Mucosa of rectum (tissue), 2 donors: ENCODE data around the gene HIF3A.

Experiments
- H3K27ac ChIP-seq, 2 donors: one replicate each; pipeline ENCODE4 v1.7.0; 2013; ENCODE audit warnings: inconsistent platforms in 2 of 2, low read depth in 2 of 2, low read length in 2 of 2
- H3K27me3 ChIP-seq, 2 donors: one replicate each; pipeline ENCODE4 v1.7.0; 2013; ENCODE audit warnings: low read length in 2 of 2; ENCODE audit not compliant: control insufficient read depth in 2 of 2, insufficient read depth in 2 of 2
- H3K36me3 ChIP-seq, 2 donors: one replicate each; pipeline ENCODE4 v1.7.0; 2013; ENCODE audit warnings: low read length in 2 of 2; ENCODE audit not compliant: control insufficient read depth in 2 of 2, insufficient read depth in 2 of 2
- H3K4me1 ChIP-seq, 2 donors: one replicate each; pipeline ENCODE4 v1.7.0; 2013; ENCODE audit warnings: low read length in 2 of 2, mild to moderate bottlenecking in 1 of 2; ENCODE audit not compliant: control insufficient read depth in 2 of 2, insufficient read depth in 2 of 2
- H3K4me3 ChIP-seq, 2 donors: one replicate each; pipeline ENCODE4 v1.7.0; 2013; ENCODE audit warnings: low read length in 2 of 2
- H3K9ac ChIP-seq, 2 donors: one replicate each; pipeline ENCODE4 v1.7.0; 2013; ENCODE audit warnings: low read length in 2 of 2, low read depth in 1 of 2, mild to moderate bottlenecking in 1 of 2
- H3K9me3 ChIP-seq, 2 donors: one replicate each; pipeline ENCODE4 v1.7.0; 2013; ENCODE audit warnings: low read length in 2 of 2; ENCODE audit not compliant: control insufficient read depth in 2 of 2
- donor health status: healthy.
- donor health status: Normal muscosa, but diverticular disease.

Gene HIF3A

GRCh38 chr19:46388311-46389095, 91.7 kb downstream of the HIF3A start:
- Histone ChIP-seq H3K9ac (no peak overlapping the region), H3K4me1 (no peaks in the 10 kb centered on the region), H3K4me3 (no peak overlapping the region), H3K36me3 (peaks cover 66 to 70% of the 10 kb centered on the region in 2 donors), H3K27me3 (no peaks in the 10 kb centered on the region), H3K27ac (no peak overlapping the region), H3K9me3 (no peaks in the 10 kb centered on the region)

GRCh38 chr19:46390121-46390858, 93.4 kb downstream of the HIF3A start:
- H3K27ac ChIP-seq = no peak overlapping the region
- H3K4me3 ChIP-seq = no peak overlapping the region
- H3K9me3 ChIP-seq = no peaks in the 10 kb centered on the region
- H3K4me1 ChIP-seq = no peaks in the 10 kb centered on the region
- H3K36me3 ChIP-seq = peaks cover 49 to 54% of the 10 kb centered on the region in 2 donors
- no peaks in the 10 kb centered on the region for H3K27me3 ChIP-seq
- H3K9ac ChIP-seq = no peak overlapping the region

DNA sequence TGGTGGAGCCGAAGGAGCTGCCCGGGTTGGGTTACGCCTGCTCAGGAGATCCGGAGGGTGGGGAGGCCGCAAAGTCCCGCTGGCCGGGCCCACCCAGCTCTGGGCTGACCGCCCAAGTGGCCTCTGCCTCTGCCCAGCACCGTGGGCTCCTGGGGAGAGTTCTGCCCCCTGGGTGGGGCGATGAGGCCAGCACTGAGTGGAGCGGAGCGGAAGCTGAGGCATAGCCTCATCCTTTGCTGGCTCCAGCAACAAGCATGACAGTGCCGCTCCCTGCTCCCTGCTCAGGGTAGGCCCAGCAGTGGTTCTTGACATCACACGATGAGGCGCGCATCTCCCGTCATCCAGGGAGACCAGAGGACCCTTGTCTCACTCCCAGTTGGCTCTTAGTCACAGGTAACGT, 94.0 kb downstream of the HIF3A start:
- no peak overlapping the region for H3K4me3 ChIP-seq
- no peaks in the 10 kb centered on the region for H3K9me3 ChIP-seq
- H3K36me3 ChIP-seq = peaks cover 48 to 51% of the 10 kb centered on the region in 2 donors
- H3K9ac ChIP-seq = no peak overlapping the region
- H3K27ac ChIP-seq = no peak overlapping the region
- no peaks in the 10 kb centered on the region for H3K27me3 ChIP-seq
- no peaks in the 10 kb centered on the region for H3K4me1 ChIP-seq

DNA sequence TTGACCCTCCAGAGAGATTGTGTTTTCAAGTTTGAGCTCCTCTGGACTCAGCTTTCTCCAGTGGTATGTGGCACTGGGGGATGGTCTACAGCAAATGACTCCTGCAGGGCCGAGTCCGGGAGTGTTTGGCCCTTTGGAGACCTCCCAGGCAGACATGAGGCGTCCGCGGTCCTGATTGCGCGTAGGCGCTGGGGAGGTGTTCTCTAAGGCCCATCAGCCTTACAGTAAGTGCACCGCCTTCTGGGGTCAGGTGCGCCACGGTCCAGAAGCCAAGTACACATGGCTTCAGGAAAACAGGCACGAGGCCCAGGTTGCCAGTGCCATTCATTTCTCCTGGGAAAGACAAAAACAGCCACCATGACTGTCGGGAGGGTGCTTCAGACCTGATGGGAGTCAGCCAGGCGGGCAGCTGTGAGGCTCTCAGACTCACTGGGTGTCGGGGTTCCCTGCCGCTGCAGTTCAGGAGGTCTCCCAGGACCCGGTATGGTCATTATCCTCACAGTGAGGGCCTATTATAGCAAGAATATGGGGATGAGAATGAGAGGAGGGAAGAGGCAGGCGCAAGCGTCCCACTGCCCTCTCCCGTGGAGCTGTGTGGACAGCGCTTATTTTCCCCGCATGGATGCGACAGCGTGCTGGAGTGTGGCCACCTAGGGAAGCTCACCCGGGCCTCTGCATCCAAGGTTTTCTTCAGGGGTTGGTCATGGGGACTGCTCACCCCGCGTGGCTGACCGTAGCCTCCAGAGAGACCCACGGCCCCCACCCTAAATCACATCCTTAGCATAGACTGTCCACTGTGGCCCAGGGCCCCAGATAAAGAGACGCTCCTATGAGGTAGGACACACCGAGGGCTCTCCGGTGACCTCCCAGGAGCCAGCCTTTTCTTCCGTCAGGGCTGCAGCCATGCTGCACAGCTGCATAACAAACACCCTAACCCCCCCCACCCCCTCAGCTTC, 94.7 kb downstream of the HIF3A start:
- peaks cover 44 to 47% of the 10 kb centered on the region in 2 donors for H3K36me3 ChIP-seq
- H3K27ac ChIP-seq = no peak overlapping the region

GRCh38 chr19:46392252-46392801, 95.5 kb downstream of the HIF3A start:
- H3K9ac ChIP-seq = no peak overlapping the region
- H3K27ac ChIP-seq = no peak overlapping the region
- H3K36me3 ChIP-seq = peaks cover 39 to 40% of the 10 kb centered on the region in 2 donors

More for the DNA sequence above, 94.7 kb downstream of the HIF3A start:
- Histone ChIP-seq H3K27me3 (no peaks in the 10 kb centered on the region), H3K4me1 (no peaks in the 10 kb centered on the region), H3K9me3 (no peaks in the 10 kb centered on the region), H3K4me3 (no peak overlapping the region), H3K9ac (no peak overlapping the region)

GRCh38 chr19:46392837-46393236, 96.0 kb downstream of the HIF3A start:
- Histone ChIP-seq H3K4me3 (no peak overlapping the region), H3K27ac (no peak overlapping the region), H3K9ac (no peak overlapping the region), H3K36me3 (peaks cover 34 to 35% of the 10 kb centered on the region in 2 donors), H3K4me1 (no peaks in the 10 kb centered on the region), H3K9me3 (no peaks in the 10 kb centered on the region), H3K27me3 (no peaks in the 10 kb centered on the region)

More at GRCh38 chr19:46392252-46392801, 95.5 kb downstream of the HIF3A start:
- Histone ChIP-seq H3K4me1 (no peaks in the 10 kb centered on the region), H3K9me3 (no peaks in the 10 kb centered on the region), H3K27me3 (no peaks in the 10 kb centered on the region), H3K4me3 (no peak overlapping the region)
